Activated effector memory CD4-positive, alpha-beta T cell treated with Interleukin-2 at 50 U/mL for 16 hours (primary cell): ENCODE data around the gene CEBPE.

ENCODE experiments used
- DNase-seq: peaks from one replicate; pipeline ENCODE4 v3.0.0-alpha.2; 2020

Gene CEBPE

DNA sequence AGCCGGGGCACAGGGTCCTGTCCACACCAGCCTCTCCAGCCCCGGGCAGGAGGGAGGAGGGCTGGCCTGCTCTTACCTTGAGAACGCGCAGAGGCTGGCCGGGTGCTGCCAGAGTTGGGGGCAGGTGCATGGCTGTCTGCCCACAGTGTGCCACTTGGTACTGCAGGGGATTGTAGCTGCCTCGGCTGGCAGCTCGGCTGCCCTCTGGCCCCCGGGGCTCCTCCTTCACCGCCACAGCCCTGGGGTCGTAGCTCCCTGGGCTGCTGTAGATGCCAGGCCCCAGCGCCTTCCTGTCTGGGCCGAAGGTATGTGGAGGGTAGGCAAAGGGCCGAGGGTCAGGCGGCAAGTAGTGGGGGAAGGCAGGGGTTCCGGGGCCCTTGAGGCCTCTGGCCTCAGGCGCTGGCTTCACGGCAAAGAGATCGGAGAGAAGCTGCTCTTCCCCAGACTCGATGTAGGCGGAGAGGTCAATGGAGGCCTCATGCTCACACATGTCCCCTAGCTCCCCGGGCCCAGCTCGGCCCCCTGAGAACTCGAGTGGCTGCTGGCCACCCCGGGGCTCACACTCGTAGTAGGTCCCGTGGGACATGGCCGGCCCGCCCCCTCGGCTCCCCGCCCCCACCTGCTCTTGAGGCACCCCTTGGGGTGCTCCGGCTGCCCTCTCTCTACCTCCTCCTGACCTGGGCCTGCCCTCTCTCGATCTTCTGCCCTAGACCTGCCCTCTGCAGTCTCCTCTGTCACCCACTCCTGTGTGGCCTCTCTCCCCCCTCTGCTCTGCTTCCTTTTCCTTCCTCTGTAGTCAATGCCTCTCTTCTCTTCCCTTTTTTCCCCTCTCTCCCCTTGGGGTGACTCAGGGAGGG is at the start of gene CEBPE:
Gene CEBPE (minus strand): TSS at position 750 of the 857 bp plus-strand sequence. CDS start 164 bp downstream, at position 586.
- no peak for DNase-seq

GRCh38 chr14:23168246-23168645 is 49.2 kb upstream of the CEBPE start:
- no peak for DNase-seq

DNA sequence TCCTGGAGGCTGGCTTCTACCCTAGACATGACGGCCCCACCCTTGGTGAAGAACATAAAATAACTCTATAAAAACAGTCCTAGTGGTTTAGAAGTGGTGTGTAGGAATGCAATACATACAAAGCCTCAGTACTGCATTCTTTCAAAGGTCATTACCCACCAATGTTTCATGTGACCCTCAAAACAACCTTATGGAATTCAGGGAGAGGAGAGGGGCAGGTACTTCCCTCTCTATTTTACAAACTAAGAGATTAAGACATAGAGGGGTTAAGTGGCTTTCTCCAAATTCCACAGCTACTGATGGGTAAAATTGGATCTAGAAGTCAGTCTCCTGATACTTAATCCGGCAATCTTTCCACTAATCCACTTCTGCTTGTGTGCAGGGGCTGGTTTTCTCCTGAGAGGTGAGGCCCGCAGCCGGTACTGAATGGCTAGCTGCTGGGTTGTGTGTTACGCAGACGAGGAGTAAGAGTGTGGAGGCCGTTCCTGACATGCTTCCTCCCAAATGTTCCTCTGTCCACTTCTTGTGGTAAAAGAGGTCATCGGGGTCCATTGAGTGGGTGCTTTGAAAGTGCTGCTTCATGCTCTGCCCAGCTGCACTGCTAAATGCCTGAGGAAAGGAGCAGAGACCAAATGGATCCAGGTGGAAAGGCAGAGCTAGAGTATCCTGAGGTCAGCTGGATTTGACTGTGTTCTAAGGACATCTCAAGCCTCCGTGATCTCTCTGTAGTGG is 48.2 kb upstream of the CEBPE start:
- no peak for DNase-seq

DNA sequence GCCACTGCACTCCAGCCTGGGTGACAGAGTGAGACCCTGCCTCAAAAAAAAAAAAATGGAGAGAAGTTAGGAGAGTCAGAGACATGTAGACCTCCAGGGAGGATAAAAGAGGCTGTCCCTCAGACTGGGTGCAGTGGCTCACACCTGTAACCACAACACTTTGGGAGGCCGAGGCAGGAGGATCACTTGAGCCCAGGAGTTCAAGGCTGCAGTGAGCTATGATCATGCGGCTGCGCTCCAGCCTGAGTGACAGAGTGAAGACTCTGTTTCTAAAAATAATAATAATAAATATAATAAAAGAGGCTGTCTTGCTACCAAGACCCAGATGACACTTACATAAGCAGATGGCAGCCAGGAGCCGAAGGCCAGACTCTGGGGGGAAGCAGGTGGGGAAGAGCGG is 45.9 kb upstream of the CEBPE start:
- no peak for DNase-seq

DNA sequence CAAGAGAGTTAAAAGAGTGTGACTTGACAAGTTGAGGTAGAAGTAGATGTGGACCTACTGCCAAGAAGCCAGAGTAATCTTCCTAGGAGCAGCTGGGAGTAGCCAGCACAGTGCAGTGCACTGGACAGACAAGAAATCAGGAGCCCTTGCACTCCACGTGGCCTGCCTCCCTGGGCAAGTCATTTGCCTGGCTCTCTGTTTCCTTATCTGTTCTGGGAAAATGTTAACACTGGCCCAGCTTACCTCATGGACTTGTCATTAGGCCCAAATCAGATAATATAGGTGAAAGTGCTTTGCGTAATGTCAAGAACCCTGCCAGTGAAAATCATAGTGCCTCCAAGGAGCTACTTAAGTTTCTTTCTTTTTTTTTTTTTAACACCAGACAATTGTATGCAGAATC is 45.2 kb upstream of the CEBPE start:
- DNase-seq, result no peak

DNA sequence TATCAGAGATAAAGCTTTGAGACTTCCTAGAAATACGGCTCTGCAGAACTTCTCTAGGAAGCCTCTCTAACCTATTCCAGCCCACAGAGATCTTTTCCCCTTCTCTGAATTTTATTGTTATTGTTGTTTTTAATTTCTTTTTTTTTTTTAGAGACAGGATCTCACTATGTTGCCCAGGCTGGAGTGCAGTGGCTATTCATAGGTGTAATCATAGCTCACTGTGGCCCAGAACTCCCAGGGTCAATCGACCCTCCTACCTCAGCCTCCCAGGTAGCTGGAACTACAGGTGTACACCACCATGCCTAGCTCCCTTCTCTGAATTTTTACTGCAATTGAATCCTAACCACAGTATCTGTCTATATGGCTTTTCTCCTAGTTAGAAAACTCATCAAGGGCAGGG is 44.8 kb upstream of the CEBPE start:
- no peak for DNase-seq

GRCh38 chr14:23162800-23163199 is 43.7 kb upstream of the CEBPE start:
- no peak for DNase-seq

GRCh38 chr14:23162005-23162404 is 43.0 kb upstream of the CEBPE start:
- no peak for DNase-seq

DNA sequence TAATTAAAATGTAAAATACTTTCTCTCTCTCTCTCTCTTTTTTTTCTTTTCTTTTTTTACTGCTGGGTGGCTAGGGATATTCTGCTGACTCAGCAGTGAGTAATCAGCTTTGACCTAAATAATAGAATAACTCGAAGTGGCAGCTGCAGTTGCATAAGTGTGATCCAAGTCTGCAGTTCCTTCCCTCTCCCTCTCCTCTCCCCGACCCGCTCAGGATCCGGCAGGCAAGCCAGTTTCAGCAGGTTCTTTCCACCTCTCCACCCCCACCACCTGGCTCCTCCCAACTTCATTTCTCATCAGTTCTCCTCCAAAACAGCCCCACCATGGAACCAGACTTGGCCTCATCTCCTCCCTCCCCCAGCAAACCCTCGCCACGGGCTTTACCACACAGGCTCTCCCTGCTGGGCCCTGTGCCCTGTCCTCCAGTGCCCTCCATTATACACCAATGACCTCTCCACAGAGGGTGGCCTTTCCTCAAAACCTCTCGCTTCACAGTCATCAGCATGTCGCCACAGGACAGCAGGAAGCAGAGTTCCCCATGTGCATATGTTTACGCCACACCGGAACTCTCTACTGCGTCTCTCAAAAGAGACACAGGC is 42.0 kb upstream of the CEBPE start:
- no peak for DNase-seq

DNA sequence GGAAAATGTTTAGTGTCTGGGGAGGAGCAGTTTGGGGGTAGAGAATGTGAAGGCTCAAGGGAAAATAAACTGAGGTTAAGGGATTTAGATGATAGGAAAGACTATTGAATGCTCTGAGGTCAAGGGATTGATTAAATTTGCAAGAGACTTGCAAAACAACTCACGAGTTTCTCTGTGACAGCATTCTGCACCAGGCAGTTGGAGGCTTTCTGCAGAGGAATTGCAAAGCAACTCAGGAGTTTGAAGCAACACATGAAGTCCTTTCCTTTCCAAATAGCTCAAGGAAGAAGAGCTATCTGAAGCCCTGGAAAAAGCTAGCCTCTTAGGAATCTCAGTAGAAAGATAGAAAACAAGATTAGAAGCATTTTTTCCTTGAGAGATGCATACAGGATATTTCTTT is 40.5 kb upstream of the CEBPE start:
- no peak for DNase-seq

DNA sequence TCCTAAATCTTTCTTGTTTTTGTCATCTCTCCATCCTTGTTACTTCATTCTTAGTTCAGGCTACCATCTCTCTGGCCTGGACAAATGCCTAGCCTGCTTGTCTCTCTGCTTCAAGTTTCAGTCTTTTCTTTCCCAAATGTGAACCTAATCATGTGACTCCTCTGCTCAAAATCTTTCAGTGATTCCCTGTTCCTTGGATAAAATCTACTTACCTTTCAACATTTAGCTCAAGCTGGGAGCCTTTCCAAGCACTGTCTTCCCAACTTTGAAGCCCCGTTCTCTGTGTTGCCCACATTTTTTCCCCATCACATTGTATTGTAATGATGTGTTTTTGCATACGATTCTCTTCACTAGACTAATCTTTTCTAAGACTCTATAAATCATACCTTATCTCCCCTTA is 39.7 kb upstream of the CEBPE start:
- DNase-seq, result no peak

DNA sequence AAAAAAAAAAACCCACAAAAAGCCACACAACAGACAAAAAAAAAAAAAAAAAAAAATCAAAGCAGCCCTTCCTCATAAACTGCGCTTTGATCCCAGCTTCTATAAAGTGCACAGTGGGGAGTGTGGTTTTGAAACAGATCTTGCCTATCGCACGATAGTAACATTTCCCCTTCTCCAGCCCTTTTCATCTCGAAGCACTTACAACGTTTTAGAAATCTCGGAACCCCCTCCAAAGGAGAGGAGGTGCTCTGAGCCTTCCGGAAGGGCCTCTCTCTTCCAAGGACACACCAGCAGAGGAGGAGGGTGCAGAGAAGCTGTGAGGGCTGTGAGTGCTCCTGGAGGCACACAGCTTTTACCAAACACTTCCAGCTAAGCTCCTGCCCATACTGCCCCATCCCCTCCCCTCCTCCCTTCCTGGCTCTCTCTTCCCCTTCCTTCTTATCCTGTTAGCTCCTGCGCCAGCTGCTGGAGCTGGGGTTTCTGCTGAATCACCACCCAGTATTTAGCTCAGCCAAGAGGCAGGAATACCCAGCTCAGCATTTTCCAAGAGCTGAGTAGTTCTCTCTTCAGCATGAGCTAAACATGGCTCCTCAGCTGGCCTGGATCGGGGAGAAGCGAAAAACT is 36.0 kb upstream of the CEBPE start:
- DNase-seq, result no peak

DNA sequence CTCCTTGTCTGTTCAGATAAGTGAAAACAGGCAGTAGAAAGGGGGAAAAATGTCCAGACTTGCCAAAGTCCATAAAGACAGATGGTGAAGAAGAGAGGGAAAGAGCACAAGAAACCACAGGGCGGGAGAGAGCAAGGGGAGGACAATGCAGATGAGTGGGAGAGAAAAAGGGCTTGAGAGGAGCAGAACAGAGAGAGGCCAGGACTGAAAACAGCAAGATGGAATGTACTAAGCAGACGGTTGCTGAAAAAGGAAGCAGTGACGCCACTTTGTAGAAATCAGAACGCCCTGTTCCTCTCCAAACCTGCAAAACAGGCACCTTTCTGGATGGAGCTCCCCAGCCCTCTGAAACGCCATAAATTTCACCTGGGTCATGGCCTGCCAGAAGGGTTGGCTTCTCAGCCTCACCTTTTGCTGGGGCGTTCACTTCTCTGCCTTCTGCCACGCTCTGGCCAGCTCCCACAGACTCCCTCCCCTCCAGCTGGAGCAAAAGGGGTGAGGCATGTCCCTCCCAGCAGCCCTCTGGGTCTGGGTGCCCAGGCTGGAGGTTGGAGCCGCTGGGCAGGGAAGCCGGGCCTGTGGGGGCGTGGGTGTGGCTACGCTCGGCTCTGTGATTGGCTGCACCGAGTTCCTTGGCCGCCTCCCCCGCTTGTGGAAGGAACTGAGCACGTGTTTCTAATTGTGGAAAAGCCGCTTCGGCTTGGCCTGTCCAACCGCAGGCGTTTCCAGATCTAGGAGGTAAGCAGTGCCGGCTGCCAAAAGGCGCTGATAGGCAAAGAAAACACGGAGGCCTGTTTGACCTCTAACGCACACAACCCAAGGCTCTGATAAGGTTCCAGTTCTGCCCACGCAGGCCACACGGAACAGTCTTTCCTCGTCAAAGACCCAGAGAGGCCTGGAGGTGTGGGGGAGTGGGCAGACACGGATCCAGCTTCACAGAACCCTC is 35.1 kb upstream of the CEBPE start:
- DNase-seq, result no peak

- no peak for DNase-seq
Measured at GRCh38 chr14:23151342-23151741, 32.3 kb upstream of the CEBPE start.

- no peak for DNase-seq
Measured at GRCh38 chr14:23149745-23150144, 30.7 kb upstream of the CEBPE start.

DNA sequence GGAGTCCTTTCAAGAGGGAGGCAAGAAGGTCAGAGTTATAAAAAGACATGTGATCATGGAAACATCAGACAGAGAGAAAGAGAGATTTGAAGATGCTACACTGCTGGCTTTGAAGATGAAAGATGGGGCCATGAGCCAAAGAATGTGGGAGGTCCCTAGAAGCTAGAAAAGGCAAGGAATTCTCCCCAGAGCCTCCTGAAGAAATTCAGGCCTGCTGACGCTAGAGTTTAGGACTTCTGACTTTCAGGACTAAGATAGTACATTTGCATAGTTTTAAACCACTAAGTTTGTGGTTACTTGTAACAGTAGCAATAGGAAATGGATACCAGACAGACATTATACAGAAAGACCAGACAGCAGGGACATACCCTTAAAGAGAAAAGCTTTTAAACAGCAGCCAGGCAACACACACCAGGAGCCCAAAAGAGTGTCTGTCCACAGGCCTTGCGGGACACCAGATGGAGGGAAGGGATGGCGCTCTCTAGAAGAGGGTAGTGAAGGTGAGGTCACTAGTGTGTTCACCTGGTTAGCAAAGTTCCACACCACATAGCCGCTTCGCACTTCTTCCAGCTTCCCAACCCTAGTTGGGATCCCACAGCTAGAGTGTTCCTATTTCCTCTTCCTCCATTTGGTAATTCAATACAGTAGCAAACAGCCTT is 29.7 kb upstream of the CEBPE start:
- no peak for DNase-seq

- DNase-seq, result no peak
Measured at GRCh38 chr14:23147676-23148075, 28.6 kb upstream of the CEBPE start.

DNA sequence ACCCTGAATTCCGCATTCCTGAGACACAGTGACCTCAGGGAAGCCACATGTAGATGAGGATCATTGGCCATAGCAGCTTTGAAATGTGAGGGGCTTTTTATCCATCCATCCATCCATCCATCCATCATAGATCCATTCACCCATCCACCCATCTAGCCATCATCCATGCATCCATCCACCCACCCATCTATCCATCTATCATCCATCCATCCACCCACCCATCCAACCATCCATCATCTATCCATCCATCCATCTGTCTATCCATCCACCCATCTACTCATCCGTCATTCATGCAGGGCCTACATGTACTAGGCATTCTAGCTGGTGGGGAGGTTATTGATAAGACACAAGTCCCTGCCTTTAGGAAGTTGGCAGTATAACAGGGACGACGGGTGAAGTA is 27.9 kb upstream of the CEBPE start:
- no peak for DNase-seq

DNA sequence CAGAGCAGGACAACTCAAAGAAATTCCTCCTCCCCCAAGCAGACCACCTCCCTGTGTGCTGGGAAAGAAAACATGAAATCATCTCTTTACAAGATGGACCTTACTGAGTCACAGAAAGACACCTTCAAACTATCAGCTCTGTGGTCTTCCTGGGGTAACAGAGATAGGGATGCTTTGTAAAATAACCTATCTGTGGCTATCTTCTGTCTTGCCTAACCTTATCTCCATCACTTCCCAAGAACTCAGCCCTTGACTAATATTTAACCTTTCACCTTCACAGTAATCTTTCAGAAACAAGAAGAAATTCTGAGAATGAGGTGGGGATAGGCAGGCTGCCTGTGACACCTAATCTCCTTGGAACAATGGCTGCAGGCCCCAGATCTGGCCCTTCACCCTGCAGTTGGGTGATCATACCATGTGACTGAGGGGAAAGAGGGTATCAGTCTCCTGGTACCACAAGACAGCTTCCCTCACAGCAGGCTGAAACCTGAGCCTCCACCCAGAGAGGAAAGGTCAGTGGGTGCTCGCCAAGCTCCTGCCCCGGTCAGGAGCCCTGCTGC is 27.4 kb upstream of the CEBPE start:
- DNase-seq, result no peak

DNA sequence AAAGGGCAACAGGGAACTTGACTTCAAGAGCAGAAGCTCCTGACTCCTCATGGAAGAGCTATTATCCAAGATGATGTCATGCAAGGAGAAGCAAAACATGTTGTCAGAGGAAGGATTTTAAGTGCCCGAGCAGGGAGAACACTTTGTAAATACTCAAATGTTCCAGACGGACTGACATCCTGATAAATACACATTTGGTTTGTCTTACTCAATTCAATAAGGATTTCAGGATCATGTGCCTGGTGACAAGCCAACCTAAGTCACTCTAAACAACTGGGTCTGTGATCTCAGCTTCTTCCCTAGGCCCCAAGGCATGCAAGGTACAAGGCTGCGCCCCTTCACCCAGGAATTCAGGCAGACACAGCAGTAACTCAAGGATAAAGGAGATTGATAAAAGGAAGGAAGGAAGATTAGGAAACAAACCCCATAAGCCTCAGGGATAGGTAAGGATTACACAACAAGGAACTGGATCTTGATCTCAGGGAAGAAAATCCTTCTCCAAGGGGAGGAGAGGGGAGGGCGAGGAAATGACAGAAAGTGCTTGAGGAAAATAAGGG is 26.8 kb upstream of the CEBPE start:
- no peak for DNase-seq

GRCh38 chr14:23143911-23144310 is 24.9 kb upstream of the CEBPE start:
- DNase-seq, result no peak
